ENCODE results near the gene PDE4B.

The PDE4B gene

DNA sequence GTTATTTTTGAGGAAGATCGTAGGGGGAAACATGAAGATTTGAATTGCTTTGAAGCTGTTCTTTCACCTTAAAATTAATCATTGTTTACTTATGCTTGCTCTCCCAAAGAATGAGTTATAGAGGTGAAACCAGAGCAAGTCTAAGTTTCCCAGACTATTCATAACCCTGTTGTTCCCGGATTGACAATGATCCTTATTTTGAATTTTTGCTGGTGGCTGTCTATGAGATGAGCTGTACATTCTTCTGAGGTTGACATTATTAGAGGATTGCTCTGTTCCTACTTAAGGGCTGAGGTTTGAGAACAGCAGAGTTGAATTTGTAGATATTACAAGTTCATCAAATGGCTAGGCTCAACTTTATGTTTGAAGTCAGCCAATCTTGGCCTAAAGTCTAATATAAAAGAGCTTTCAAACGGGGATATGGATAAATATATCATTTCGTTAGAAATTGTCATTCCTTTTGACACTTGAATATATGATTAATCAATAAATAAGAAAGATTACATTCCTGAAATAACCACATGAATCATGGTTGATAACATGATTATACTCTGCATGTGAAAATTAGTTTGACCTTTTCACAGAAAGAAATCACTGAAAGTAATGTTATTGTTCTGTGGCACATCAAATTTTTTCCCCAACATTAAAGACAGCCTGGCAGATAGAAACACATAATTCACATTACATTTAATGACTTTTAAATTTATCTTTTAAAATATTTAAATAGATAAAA lies 19.1 kb upstream of the PDE4B start:
- in situ Hi-C loops (cut with HindIII; ENCODE audit: low sequenced_read_pairs), result no loop called here
- TF ChIP-seq, protein P1, sequence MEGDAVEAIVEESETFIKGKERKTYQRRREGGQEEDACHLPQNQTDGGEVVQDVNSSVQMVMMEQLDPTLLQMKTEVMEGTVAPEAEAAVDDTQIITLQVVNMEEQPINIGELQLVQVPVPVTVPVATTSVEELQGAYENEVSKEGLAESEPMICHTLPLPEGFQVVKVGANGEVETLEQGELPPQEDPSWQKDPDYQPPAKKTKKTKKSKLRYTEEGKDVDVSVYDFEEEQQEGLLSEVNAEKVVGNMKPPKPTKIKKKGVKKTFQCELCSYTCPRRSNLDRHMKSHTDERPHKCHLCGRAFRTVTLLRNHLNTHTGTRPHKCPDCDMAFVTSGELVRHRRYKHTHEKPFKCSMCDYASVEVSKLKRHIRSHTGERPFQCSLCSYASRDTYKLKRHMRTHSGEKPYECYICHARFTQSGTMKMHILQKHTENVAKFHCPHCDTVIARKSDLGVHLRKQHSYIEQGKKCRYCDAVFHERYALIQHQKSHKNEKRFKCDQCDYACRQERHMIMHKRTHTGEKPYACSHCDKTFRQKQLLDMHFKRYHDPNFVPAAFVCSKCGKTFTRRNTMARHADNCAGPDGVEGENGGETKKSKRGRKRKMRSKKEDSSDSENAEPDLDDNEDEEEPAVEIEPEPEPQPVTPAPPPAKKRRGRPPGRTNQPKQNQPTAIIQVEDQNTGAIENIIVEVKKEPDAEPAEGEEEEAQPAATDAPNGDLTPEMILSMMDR (IDR thresholded peaks at IDR 0.05; ENCODE audit: low read depth, low read length), result no peak
- H3K4me3 ChIP-seq (ENCODE audit: low read depth, low read length), result no peak overlapping the region
- DNase-seq (ENCODE audit: low read depth, low spot score), result no peak

DNA sequence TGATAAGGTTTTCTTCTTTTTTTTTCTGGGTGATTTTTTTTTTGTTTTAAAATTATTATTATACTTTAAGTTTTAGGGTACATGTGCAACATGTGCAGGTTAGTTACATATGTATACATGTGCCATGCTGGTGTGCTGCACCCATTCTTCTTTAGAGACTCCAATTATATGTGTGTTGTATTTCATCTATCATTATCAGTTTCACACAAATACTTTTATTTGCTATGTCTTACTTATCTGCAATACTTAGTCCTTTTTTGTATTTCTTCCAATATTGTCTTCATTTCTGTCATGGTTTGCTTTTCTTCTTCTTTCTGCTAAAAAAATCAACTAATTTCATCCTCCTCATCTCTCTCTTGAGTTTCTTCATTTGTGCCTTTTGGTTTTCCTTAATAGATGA lies 3.9 kb upstream of the PDE4B start:
- no peak for DNase-seq (ENCODE audit: low read depth, low spot score)
- TF ChIP-seq, protein P1 (IDR thresholded peaks at IDR 0.05; ENCODE audit: low read depth, low read length), result no peak
- in situ Hi-C loops (cut with HindIII; ENCODE audit: low sequenced_read_pairs), result no loop called here
- H3K4me3 ChIP-seq (ENCODE audit: low read depth, low read length), result no peak overlapping the region

DNA sequence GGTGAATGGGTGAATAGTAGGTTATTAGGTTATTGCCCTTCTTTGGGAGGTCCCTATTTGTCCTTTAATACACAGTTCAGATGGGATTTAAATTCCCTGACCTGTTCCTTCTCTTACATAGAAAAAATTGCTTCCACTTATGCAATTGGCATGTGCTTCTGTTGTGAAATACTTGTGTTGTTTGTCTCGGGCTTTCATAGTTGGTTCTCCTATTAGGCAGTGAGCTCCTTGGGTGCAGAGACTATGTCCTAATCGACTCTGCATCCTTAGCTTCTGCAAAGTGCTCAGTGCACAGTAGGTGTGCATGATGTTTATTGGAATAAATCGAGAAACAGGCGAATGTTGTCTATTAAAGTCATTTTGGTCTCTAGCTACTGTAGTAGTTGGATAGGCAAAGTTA lies 1.3 kb upstream of the PDE4B start:
- H3K4me3 ChIP-seq (ENCODE audit: low read depth, low read length), result no peak overlapping the region
- DNase-seq (ENCODE audit: low read depth, low spot score), result no peak
- in situ Hi-C loops (cut with HindIII; ENCODE audit: low sequenced_read_pairs), result no loop called here
- TF ChIP-seq, protein P1 (IDR thresholded peaks at IDR 0.05; ENCODE audit: low read depth, low read length), result no peak

DNA sequence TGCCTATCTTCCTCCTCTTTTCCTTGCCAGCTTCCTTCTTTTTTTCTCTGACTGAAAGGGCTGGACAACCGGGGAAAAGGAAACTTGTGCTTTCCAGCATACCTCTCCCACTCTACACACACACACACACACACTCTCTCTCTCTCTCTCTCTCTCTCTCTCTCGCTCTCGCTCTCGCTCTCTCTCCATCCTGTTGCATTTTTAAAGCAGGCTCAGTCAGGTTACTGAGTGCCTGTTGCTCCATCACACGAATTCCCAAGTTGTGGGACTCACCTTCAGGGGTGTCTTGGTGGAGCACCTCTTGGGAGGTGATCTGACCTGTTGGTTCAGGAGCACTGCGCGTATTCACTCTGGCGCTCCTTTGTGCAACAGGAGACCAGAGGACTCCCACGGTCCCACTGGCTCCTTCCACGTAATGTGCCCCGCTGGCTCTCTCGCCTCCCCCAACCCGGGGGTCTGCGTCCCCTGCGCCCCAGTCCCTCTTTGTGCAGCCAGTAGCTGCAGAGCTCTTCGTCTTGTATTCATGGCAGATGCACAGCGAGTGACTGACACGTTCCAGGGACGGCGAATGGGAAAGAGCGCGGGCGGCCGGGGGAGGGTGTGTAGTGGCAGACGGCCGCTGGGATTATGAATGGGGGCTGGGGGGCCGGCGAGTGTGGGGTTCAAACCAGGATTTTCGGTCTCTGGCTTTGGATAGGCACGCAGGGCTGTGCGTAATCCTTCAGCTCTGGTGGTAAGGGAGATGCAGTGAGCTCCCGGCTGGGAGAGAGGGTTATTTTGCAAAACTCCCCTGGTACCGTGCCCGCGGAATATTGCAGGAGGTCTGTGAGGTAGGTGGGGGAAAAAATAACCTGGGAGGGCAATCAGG lies 660 bp upstream of the PDE4B start:
- in situ Hi-C loops (cut with HindIII; ENCODE audit: low sequenced_read_pairs), result no loop called here
- peak; percentile 39 for DNase-seq (ENCODE audit: low read depth, low spot score)
- TF ChIP-seq, protein P1 (IDR thresholded peaks at IDR 0.05; ENCODE audit: low read depth, low read length), result no peak
- H3K4me3 ChIP-seq (ENCODE audit: low read depth, low read length), result peak overlapping the region; percentile 46

DNA sequence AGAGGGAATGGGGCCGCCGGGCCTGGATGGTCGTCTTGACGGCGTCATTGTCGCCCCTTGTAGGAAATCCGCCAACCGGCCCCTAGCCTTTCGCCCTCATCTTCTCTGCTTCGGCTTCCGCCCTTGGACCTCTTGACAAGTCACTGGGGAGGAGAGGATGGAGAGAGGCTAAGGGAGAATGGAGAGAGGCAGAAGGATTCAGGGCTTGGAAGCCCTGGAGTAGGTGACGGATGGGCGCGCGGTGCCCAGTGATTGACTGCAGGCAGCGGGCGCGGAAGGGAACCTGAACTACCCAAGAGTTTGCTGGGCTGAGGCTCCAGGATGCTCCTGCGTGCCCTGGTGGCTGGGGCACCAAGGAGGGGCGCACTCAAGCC lies 651 bp downstream of the PDE4B start:
- in situ Hi-C loops (cut with HindIII; ENCODE audit: low sequenced_read_pairs), result no loop called here
- no peak for DNase-seq (ENCODE audit: low read depth, low spot score)
- TF ChIP-seq, protein P1 (IDR thresholded peaks at IDR 0.05; ENCODE audit: low read depth, low read length), result no peak
- peak overlapping the region; percentile 46 for H3K4me3 ChIP-seq (ENCODE audit: low read depth, low read length)

DNA sequence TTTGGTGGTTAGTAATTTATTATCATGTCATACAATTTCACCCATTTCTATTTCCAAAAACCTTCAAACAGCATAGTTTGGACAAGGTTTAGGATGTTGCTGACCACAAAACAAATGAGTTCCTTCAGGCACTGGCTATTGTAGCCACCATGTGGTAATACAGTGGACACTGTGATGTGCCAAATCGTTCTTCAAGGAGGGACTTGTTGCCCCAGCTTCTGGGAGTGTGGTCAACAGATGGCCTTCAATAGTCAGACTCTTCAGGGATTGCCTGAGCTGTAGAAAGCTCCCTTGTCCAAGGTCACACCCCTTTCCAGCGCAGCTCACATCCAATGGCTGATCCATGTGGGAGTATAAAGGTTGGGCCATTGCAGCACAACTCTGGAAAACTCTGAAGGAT lies 2.6 kb downstream of the PDE4B start:
- in situ Hi-C loops (cut with HindIII; ENCODE audit: low sequenced_read_pairs), result no loop called here
- no peak overlapping the region for H3K4me3 ChIP-seq (ENCODE audit: low read depth, low read length)
- TF ChIP-seq, protein P1 (IDR thresholded peaks at IDR 0.05; ENCODE audit: low read depth, low read length), result no peak
- DNase-seq (ENCODE audit: low read depth, low spot score), result no peak

Data from astrocyte of the spinal cord (primary cell).